BE2C (cell line): ENCODE measurements around the gene RIC3.

Experiments
- DNase-seq: peaks from one replicate; pipeline ENCODE4 v3.0.0-alpha.2; 2020
- H3K27me3 ChIP-seq: fragments of 250-450 bp; sonication (Bioruptor Pico); 2 replicates; pipeline ENCODE4 v1.5.1; 2020; ENCODE audit warnings: mild to moderate bottlenecking
- H3K36me3 ChIP-seq: fragments of 250-450 bp; sonication (Bioruptor Pico); 2 replicates; pipeline ENCODE4 v1.5.1; 2020; ENCODE audit warnings: mild to moderate bottlenecking
- H3K4me1 ChIP-seq: fragments of 250-450 bp; sonication (Bioruptor Pico); 2 replicates; pipeline ENCODE4 v1.5.1; 2020
- H3K4me3 ChIP-seq: 2 replicates; pipeline ENCODE4 v1.5.1; 2011; ENCODE audit warnings: low read depth, low read length
- H3K9me3 ChIP-seq: fragments of 250-450 bp; sonication (Bioruptor Pico); 2 replicates; pipeline ENCODE4 v1.5.1; 2020
- CTCF ChIP-seq: IDR thresholded peaks from 2 replicates; pipeline ENCODE4 v1.5.1; 2012; ENCODE audit warnings: mild to moderate bottlenecking, low read depth, low read length

RIC3 gene

DNA sequence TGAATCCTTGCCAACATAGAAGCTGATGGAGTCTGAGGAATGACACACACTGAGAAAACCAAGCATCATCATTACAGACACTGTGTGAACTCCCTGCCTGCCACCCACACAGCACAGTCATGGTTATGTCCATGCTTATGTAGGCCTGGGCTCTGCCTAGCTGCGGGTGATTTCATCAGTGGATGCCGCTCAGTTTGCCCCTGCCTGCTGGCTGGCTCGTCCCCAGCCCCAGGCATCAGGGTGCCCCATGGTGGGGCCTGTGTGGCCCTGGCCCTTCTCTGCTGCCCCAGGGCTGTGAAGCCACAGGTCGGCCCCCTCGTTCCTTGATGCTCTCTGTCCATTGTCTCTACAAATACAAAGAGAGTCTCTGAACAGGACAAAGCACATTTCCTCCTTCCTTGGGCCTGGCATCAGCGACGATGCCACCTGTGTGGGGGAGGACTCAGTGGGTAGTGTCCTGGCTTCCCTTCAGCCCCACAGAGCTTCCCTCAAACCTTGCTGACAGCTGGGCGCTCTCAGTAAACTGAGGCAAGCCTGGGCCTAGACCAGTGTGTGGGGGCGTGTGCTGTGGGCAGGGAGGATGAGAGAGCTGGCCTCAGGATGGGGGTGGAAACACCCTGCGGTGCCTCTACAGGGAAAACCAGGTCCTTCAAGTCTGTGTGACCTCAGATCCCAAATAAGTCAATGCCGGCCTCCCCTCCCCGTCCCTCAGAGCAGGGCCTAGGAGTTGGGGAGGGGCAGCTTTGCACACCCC is 107.8 kb downstream of the RIC3 start:
- TF ChIP-seq CTCF: no peak
- no peaks in the 10 kb centered on the region for H3K9me3 ChIP-seq
- no peaks in the 10 kb centered on the region for H3K36me3 ChIP-seq
- no peaks in the 10 kb centered on the region; the same call in 1 of the 2 replicates for H3K4me1 ChIP-seq
- no peak for DNase-seq
- no peak overlapping the region for H3K4me3 ChIP-seq
- H3K27me3 ChIP-seq: no peaks in the 10 kb centered on the region

DNA sequence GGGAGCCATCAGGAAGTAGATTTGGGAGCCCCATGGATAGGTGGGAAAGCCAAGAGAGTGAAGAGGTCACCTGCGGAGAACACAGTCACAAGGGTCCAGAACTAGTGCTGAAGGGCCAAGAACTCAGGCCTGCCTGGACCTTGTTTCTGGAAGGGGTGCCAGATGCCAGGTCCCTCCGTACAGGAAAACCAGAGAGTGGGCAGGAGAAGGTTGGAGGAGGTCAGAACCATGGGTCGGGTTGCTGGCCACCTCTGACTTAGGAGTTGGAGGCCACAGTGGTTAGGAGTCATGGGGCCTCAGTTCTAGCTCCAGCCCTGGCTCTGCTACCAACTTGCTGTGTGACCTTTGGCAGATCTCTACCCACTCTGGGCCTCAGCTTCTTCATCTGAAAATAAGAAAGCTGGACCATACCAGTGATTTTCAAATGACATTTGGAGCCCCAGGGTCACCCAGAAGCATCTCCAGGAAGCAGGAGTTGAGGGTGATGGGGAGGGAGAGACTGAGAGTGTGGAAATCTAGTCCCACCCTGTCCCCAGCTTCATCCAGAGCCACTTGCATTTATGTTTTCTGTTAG is 108.6 kb downstream of the RIC3 start:
- no peaks in the 10 kb centered on the region for H3K27me3 ChIP-seq
- DNase-seq: no peak
- no peak for TF ChIP-seq CTCF
- no peaks in the 10 kb centered on the region; the same call in 1 of the 2 replicates for H3K4me1 ChIP-seq
- H3K9me3 ChIP-seq: no peaks in the 10 kb centered on the region
- H3K36me3 ChIP-seq: no peaks in the 10 kb centered on the region
- H3K4me3 ChIP-seq: no peak overlapping the region

GRCh38 chr11:8059571-8060011 is 109.2 kb downstream of the RIC3 start:
- Histone ChIP-seq H3K4me3 (no peak overlapping the region), H3K36me3 (no peaks in the 10 kb centered on the region), H3K27me3 (no peaks in the 10 kb centered on the region), H3K4me1 (no peaks in the 10 kb centered on the region; the same call in 1 of the 2 replicates), H3K9me3 (no peaks in the 10 kb centered on the region)
- TF ChIP-seq CTCF: no peak
- DNase-seq: no peak

DNA sequence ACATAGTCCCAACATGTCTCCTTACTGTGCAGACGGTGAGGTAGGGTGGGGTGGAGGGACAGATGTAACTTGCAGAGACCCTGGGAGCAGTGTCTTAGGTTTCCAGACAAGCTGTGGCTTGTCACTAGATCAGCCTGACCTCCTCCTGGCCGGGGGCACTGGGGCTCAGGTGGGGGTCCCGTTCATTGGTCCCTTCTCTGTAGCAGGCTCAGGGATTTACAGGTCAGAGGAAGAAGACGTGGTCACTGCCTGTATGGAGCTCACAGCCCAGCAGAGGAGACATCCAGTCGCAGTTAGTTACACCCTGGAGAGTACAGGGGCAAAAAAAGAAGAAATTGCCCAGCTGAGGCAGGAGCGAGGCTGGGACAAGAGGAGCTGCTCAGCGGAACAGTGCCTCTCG is 109.8 kb downstream of the RIC3 start:
- Histone ChIP-seq H3K9me3 (no peaks in the 10 kb centered on the region), H3K36me3 (no peaks in the 10 kb centered on the region), H3K4me1 (no peaks in the 10 kb centered on the region; the same call in 1 of the 2 replicates), H3K27me3 (no peaks in the 10 kb centered on the region), H3K4me3 (no peak overlapping the region)
- no peak for TF ChIP-seq CTCF
- DNase-seq: no peak

DNA sequence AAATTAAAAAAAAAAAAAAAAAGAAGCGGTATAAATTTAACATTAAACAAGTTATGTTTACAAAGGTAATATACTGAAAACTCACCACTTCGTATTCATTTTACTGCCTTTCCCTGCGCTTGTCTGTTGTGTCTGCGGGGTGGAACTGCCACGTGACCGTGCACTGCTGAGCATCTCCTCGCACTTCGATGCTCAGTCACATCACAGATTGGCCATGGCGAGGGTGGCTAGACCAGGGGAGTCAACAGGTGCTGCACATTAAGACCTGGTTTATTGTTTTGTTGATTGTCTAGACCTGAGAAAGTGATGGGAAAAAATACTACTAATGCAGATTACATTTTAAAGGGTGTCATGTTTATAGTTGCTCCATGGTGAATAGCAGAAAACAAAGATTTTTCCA is 110.6 kb downstream of the RIC3 start:
- Histone ChIP-seq H3K4me3 (no peak overlapping the region), H3K36me3 (no peaks in the 10 kb centered on the region), H3K4me1 (no peaks in the 10 kb centered on the region; the same call in 1 of the 2 replicates), H3K9me3 (no peaks in the 10 kb centered on the region), H3K27me3 (no peaks in the 10 kb centered on the region)
- no peak for DNase-seq
- TF ChIP-seq CTCF: no peak
